ENCODE results near the gene CHRM4. TPM values are rescaled to one million over a fixed set of nuclear protein-coding genes. Genes with fewer than 3 reads are reported as not detected.
"Not testable (repeated sequence)": the region's sequence is repeated elsewhere in the genome, so short reads cannot be mapped to it uniquely, and the experiment has no call there.

Gene CHRM4
- total RNA-seq, 1 donor, result not detected

- TF ChIP-seq, protein P1, sequence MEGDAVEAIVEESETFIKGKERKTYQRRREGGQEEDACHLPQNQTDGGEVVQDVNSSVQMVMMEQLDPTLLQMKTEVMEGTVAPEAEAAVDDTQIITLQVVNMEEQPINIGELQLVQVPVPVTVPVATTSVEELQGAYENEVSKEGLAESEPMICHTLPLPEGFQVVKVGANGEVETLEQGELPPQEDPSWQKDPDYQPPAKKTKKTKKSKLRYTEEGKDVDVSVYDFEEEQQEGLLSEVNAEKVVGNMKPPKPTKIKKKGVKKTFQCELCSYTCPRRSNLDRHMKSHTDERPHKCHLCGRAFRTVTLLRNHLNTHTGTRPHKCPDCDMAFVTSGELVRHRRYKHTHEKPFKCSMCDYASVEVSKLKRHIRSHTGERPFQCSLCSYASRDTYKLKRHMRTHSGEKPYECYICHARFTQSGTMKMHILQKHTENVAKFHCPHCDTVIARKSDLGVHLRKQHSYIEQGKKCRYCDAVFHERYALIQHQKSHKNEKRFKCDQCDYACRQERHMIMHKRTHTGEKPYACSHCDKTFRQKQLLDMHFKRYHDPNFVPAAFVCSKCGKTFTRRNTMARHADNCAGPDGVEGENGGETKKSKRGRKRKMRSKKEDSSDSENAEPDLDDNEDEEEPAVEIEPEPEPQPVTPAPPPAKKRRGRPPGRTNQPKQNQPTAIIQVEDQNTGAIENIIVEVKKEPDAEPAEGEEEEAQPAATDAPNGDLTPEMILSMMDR (IDR thresholded peaks at IDR 0.05; ENCODE audit: insufficient read depth, low read length), result no peak
- no peak overlapping the region for H3K4me3 ChIP-seq (ENCODE audit: low read depth, low read length)
- DNase-seq (ENCODE audit: low read depth), result no peak
Measured at GRCh38 chr11:46374815-46375214, 16.8 kb downstream of the CHRM4 start.

DNA sequence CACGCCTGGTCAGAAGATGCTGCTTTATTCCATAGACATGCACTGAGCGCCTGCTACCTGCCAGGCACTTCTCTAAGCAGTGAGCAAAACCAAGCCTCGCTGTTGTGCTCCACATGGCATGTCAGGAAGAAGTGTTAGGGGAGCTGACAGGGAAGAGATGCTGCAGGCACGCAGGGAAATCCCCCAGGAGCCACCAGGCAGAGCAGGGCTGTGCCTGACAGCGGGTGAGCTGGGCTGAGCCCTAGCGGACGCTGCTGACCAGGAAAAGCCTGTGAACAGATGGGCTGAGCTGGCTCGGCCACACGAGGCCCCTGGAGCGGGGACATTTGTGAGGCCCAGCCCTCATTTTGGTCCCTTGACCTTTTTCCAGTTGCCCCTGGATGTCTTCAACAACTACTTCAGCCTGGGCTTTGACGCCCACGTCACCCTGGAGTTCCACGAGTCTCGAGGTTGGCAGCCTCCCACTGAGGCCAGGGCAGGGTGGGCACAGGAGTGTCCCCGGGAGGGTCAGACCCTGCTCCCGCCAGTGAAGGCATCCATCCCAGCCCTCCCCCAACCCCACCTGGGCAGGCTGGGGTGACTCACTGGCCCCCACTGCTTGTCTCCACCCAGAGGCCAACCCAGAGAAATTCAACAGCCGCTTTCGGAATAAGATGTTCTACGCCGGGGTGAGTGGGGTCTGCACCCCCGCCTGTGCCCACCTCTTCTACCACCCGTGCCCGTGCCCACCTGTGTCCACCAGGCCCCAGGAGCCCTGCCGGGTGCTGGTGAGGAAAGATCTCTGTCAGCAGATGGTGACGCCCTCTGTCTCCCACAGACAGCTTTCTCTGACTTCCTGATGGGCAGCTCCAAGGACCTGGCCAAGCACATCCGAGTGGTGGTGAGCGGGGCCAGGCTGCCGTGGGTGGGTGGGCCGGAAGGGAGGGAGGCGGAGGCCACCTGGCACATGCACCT is 17.5 kb downstream of the CHRM4 start:
- TF ChIP-seq, protein P1 (IDR thresholded peaks at IDR 0.05; ENCODE audit: insufficient read depth, low read length), result no peak
- no peak for DNase-seq (ENCODE audit: low read depth)
- H3K4me3 ChIP-seq (ENCODE audit: low read depth, low read length), result no peak overlapping the region

DNA sequence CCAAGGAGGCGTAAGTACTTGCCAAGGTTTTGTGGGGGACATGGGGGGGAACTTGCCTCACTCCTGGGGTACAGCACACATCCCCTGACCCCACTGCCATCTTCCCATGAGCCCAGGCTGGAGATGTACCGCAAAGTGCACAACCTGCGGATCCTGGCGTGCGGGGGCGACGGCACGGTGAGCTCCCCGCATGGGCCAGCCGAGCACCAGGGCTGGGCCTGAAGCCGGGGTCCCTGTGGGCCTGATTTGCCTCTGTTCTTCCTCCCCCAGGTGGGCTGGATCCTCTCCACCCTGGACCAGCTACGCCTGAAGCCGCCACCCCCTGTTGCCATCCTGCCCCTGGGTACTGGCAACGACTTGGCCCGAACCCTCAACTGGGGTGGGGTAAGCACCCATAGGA is 19.1 kb downstream of the CHRM4 start:
- not testable (repeated sequence) for H3K4me3 ChIP-seq (ENCODE audit: low read depth, low read length); DNase-seq (ENCODE audit: low read depth)

- TF ChIP-seq, protein P1 (IDR thresholded peaks at IDR 0.05; ENCODE audit: insufficient read depth, low read length), result no peak
- no peak for DNase-seq (ENCODE audit: low read depth)
- no peak overlapping the region for H3K4me3 ChIP-seq (ENCODE audit: low read depth, low read length)
Measured at GRCh38 chr11:46372086-46372485, 19.5 kb downstream of the CHRM4 start.

- DNase-seq (ENCODE audit: low read depth); H3K4me3 ChIP-seq (ENCODE audit: low read depth, low read length): not testable (repeated sequence)
Measured at GRCh38 chr11:46371262-46371661, 20.3 kb downstream of the CHRM4 start.

DNA sequence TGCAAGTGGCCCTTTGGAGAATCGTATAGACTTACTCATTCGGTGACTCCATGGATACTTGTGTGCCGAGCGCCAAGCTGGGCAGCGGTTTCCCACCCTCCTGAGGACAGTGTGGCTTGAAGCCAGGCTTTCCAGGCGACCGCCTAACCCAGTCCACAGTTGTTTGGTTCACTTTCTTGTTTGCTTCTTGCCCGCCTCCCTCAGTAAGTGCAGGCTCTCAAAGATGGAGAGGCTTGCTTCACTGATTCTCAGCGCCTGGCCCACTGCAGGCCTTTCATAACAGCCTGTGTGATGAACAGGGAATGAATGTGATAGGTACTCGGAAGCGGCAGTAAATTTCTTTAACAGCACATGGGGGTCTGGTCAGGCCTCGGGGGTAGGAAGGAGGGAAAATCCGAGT is 21.3 kb downstream of the CHRM4 start:
- no peak for DNase-seq (ENCODE audit: low read depth)
- TF ChIP-seq, protein P1 (IDR thresholded peaks at IDR 0.05; ENCODE audit: insufficient read depth, low read length), result no peak
- no peak overlapping the region for H3K4me3 ChIP-seq (ENCODE audit: low read depth, low read length)

DNA sequence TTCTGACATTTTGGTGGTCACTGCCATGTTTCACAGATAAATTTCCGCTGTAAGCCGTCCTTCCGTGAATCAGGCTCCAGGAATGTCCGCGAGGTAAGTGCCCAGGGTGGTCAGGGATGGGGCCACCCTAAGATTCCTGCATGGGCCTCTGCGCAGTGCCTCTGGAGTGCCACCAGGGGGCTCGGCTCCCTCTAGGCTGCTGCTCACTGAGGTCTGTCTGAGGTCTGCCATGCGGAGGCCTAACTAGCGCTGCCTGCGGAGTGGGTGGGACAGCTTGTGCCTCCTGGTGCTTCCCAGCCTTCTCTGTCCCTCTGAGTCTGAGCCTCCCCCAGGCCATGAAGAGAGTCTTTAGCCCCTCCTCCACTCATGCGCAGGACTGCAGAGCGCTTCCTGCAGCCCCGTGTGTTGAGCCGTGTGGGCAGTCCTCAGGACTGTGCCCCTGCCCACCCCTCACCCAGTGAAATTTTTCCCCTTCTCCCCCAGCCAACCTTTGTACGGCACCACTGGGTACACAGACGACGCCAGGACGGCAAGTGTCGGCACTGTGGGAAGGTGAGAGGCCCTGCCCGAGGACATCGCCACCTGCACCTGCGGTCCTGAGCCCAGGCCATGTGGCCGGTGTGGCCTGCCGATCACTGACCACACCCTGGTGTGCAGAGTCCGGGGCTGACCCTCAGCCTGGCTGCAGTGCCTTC is 22.0 kb downstream of the CHRM4 start:
- peak; percentile 58 for DNase-seq (ENCODE audit: low read depth)
- TF ChIP-seq, protein P1 (IDR thresholded peaks at IDR 0.05; ENCODE audit: insufficient read depth, low read length), result peak; percentile 95
- H3K4me3 ChIP-seq (ENCODE audit: low read depth, low read length), result no peak overlapping the region

Measured in fibroblast of the aortic adventitia (primary cell).